ENCODE measurements around the gene KRTAP5-3. TPM values are rescaled to one million over a fixed set of nuclear protein-coding genes. Genes with fewer than 3 reads are reported as not detected.
"Not testable (repeated sequence)": the region's sequence is repeated elsewhere in the genome, so short reads cannot be mapped to it uniquely, and the experiment has no call there.

KRTAP5-3 gene
- total RNA-seq, 4 donors from 2014 or later = not detected

DNA sequence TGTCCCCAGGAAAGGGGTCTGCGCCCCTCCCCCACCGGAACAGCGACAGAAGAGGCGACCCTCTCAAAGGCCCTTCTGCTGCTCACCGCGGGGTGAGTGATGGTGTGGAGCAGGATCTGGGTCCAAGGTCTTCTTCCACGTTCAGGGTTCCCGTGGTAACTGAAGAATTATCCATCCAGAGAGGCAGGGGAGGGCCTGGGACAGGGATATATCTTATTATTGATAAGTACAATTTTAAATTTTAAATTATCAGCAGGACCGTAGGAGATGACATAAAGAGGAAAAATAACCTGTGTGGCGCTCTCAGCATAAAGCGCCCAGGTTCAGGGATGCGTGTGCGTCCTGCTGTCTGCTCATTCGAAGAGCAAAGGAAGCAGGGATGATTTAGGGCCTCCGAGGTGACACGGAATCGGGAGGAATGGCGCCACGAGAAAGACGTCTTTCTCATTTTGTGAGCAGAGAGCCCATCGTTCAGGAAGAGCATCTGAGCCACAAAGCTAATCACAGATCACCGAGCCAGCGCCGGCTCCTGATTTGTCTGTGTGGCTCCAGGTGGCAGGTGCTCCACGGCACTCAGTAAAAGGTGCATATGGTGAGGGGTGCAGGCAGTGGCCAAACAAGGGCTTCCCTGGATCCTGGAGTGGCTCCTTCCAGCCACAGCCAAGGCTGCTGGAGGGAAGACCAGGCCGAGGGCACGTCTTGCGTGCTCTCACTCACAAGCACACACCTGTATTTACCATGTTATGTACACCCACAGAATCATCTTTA, 40.6 kb upstream of the KRTAP5-3 start:
- no peak for DNase-seq
- Histone ChIP-seq H3K4me3 (no peak overlapping the region), H3K4me1 (peaks cover 4 to 22% (median 4%) of the 10 kb centered on the region in 3 donors), H3K27ac (no peak overlapping the region), H3K27me3 (peaks cover 0 to 37% (median 0%) of the 10 kb centered on the region in 4 donors), H3K9me3 (no peaks in the 10 kb centered on the region), H3K36me3 (no peaks in the 10 kb centered on the region)
- TF ChIP-seq POLR2A (IDR thresholded peaks at IDR 0.05) = no peak
- TF ChIP-seq, protein P1, sequence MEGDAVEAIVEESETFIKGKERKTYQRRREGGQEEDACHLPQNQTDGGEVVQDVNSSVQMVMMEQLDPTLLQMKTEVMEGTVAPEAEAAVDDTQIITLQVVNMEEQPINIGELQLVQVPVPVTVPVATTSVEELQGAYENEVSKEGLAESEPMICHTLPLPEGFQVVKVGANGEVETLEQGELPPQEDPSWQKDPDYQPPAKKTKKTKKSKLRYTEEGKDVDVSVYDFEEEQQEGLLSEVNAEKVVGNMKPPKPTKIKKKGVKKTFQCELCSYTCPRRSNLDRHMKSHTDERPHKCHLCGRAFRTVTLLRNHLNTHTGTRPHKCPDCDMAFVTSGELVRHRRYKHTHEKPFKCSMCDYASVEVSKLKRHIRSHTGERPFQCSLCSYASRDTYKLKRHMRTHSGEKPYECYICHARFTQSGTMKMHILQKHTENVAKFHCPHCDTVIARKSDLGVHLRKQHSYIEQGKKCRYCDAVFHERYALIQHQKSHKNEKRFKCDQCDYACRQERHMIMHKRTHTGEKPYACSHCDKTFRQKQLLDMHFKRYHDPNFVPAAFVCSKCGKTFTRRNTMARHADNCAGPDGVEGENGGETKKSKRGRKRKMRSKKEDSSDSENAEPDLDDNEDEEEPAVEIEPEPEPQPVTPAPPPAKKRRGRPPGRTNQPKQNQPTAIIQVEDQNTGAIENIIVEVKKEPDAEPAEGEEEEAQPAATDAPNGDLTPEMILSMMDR (IDR thresholded peaks at IDR 0.05) = no peak
- WGBS, 2 donors = 81 to 87% methylated on average over 21 of the region's 28 CpGs
- intact Hi-C loops (cut with DNase I) = no loop called here

DNA sequence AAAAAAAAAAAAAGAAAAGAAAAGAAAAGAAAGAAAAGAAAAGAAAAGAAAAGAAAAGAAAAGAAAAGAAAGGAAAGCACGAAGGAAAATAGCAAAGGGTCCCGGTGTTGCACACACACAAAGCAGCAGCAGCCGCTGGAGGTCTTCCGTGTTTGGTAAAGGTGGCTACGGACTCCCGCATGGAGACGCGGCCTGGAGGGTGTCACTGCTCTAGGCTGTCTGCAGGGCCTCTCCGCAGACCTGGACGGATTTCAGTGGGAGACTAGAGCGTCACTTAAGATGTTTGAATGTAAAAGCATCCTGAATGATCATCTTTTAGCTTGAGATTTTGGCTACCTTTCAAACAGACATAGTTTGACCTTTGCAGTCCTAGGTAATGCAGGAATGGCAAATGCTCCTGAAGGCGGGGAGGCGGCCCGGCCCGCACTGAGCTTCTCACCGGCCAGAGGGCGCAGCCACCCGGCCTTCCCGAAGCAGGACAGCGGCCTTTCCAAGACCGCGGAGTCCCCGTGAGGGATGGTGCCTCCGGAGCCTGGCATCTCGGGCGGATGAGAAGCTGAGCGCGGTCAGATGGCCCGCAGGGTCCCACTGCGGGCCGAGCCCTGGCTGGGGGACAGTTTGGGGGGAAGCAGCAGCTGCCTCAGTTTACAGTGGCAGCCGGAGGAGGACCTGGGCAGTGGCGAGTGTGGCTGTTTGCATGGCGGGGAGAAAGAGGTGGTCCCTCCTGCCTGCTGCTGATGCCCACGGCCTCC, 39.8 kb upstream of the KRTAP5-3 start:
- peaks cover 3 to 20% (median 4%) of the 10 kb centered on the region in 3 donors for H3K4me1 ChIP-seq
- TF ChIP-seq, protein P1 (IDR thresholded peaks at IDR 0.05) = no peak
- TF ChIP-seq POLR2A (IDR thresholded peaks at IDR 0.05) = no peak
- H3K36me3 ChIP-seq = no peaks in the 10 kb centered on the region
- intact Hi-C loops (cut with DNase I) = no loop called here
- H3K27ac ChIP-seq = no peak overlapping the region
- no peak for DNase-seq
- H3K27me3 ChIP-seq = peaks cover 0 to 34% (median 0%) of the 10 kb centered on the region in 4 donors
- WGBS, 2 donors = 88 to 95% methylated on average over 12 to 31 of the region's 35 CpGs
- no peaks in the 10 kb centered on the region for H3K9me3 ChIP-seq
- no peak overlapping the region for H3K4me3 ChIP-seq

DNA sequence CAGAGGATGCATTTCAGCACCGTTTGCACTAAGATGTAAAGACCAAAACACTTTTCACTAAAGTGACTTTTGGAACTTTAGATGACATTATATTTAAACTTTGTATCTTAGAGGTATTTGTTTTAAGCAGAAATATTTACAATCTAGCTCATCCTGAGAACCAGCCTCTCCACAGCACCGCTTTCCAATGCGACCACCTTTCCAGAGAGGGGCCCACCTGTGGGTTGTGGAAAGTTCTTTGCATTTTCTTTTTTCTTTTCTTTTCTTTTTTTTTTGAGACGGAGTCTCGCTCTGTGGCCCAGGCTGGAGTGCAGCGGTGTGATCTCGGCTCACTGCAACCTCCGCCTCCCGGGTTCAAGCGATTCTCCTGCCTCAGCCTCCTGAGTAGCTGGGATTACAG, 38.3 kb upstream of the KRTAP5-3 start:
- H3K27ac ChIP-seq; H3K4me3 ChIP-seq; H3K9me3 ChIP-seq; DNase-seq; H3K36me3 ChIP-seq; intact Hi-C loops (cut with DNase I): not testable (repeated sequence)
- Histone ChIP-seq H3K27me3 (peaks cover 0 to 40% (median 0%) of the 10 kb centered on the region in 4 donors), H3K4me1 (peaks cover 0 to 15% (median 4%) of the 10 kb centered on the region in 3 donors)
- WGBS, 2 donors = 81 to 85% methylated on average over 9 to 10 of the region's 10 CpGs

DNA sequence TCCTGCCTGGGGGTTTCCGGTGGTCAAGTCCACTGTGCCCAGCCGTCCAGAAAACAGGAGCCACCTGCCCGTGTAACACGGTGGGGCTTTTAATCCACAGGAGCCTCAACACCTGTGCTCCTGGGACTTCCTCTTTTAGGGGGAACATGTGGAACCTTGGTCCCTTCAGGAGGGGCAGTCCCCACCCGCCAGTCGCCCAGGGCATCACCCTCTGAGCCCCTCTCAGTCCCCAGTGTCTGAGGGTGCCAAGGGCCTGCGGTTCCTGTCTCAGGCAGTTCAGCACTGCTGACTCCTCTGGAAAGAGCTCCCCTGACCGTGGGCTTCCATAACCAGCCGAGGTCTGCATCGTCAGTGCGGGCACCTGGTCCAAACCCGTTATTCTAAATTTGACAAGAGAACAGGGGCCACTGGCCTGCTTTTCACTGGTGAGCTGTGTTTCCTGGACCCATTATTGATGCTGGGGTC, 37.1 kb upstream of the KRTAP5-3 start:
- Histone ChIP-seq H3K27me3 (peaks cover 0 to 52% (median 0%) of the 10 kb centered on the region in 4 donors), H3K36me3 (no peaks in the 10 kb centered on the region), H3K9me3 (no peaks in the 10 kb centered on the region), H3K27ac (no peak overlapping the region), H3K4me3 (no peak overlapping the region), H3K4me1 (peaks cover 0 to 5% (median 2%) of the 10 kb centered on the region in 3 donors)
- no peak for TF ChIP-seq POLR2A (IDR thresholded peaks at IDR 0.05)
- TF ChIP-seq, protein P1 (IDR thresholded peaks at IDR 0.05) = no peak
- WGBS, 2 donors = 81% methylated on average over 5 of the region's 12 CpGs; no CpG with 5 or more reads in 1 of the 2 donors
- intact Hi-C loops (cut with DNase I) = no loop called here
- no peak for DNase-seq

DNA sequence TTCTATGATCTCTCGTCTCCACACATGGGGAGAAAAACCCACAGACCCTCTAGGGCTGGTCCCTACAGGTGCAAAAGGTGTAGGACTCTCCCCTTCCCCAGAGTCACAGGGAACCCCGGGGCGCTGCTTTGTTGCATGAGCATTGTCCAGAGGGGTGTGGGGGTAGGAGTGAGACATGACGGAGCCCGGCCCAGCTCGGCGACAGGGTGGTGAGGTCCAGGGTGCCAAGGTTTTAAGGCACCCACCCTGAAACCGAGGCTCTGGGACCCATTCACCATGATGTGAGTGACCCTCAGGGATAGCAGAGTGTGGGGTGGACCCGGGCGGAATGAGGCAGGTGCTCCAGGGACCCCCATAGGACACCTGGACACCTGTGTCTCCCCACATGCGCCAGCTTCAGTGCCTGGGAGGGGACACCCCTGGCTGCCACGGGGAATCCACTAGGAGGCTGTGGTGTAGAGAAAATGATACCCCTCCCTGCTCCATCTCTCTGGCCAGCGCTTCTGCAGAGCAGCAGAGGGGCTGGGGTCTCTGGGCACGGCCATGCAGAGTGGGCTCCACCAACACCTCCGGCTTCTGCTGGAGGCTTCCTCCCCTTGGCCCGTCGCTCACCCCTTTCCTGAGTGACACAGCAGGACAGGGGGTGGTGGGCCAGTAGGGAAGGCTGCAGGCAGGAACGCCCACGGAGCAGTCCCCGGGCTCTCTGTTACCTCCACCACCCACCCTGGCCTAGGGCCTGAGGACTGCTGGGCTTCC, 36.5 kb upstream of the KRTAP5-3 start:
- intact Hi-C loops (cut with DNase I) = no loop called here
- H3K27me3 ChIP-seq = peaks cover 0 to 58% (median 0%) of the 10 kb centered on the region in 4 donors
- H3K27ac ChIP-seq = no peak overlapping the region

More for the DNA sequence above, 36.5 kb upstream of the KRTAP5-3 start:
- no peaks in the 10 kb centered on the region for H3K36me3 ChIP-seq
- no peak for DNase-seq
- peaks cover 0 to 4% (median 0%) of the 10 kb centered on the region in 3 donors for H3K4me1 ChIP-seq
- TF ChIP-seq, protein P1 (IDR thresholded peaks at IDR 0.05) = no peak
- no peak for TF ChIP-seq POLR2A (IDR thresholded peaks at IDR 0.05)
- WGBS, 2 donors = 60 to 73% methylated on average over 2 to 7 of the region's 20 CpGs
- H3K4me3 ChIP-seq = no peak overlapping the region
- H3K9me3 ChIP-seq = no peaks in the 10 kb centered on the region

All from esophagus squamous epithelium (tissue), 5 donors.